Heart left ventricle (tissue), 13 donors: ENCODE data around the gene TET1.

ENCODE experiments used
- CTCF ChIP-seq, 12 donors: fragments of 200-600 bp; sonication (generic) in 4 of 12; IDR thresholded peaks; one replicate each; pipeline versions ENCODE4 v1.5.0 to v1.8.0; 2018 to 2022; ENCODE audit warnings: antibody characterized with exemption in 12 of 12, mild to moderate bottlenecking in 5 of 12
- POLR2A ChIP-seq, 2 donors: fragments of 450-650 bp; IDR thresholded peaks; one replicate each; pipeline ENCODE4 v1.6.1; 2017; ENCODE audit warnings: antibody characterized with exemption in 2 of 2, mild to moderate bottlenecking in 2 of 2, moderate library complexity in 2 of 2
- donor health status: ischemic (EF 13 %, LVEDD 7.1; RV severe dilation, severe dysfunction).
- donor health status: DM: no; HTN: yes; CAD: no.
- donor health status: DM: no; HTN: no; CAD: no.
- donor health status: ischemic (EF 25% LVEDD 6.9; RV normal size, moderate dysfunction).
- donor health status: ischemic (EF 25% LVEDD 5.7; RV mildly dilated, moderate dysfunction).
- donor health status: ischemic (EF 35%, LVEDD 5.7; RV mildly dilated, moderate dysfunction).
- donor health status: nonischemic (EF 11% LVEDD 7.7; RV severe dilation, severe dysfunction).
- donor health status: DM: yes; HTN: yes; CAD: no.
- donor health status: PGD.
- donor health status: ischemic (EF 29% LVEDD 5.4; RV normal size, mild dysfunction).
- donor health status: nonischemic (EF 23%, LVEDD 6.1; RV moderate dilation, normal function).

GRCh38 chr10:68560186-68560942 is at the start of gene TET1:
- TF ChIP-seq POLR2A (IDR thresholded peaks at IDR 0.05), result no peak
- TF ChIP-seq CTCF (IDR thresholded peaks at IDR 0.05), result no peak
